HEK293 (cell line): ENCODE results near the gene RSPH1.
A peak's percentile ranks its signal among the peaks of the same experiment; 100 is the strongest.
"Not testable (repeated sequence)": the region's sequence is repeated elsewhere in the genome, so short reads cannot be mapped to it uniquely, and the experiment has no call there.

Source experiments
- CTCF ChIA-PET: fragments of 350-600 bp; formaldehyde crosslinking; extraction: SDS; loops from one replicate; lab custom pipeline; 2021; ENCODE audit warnings: antibody characterized with exemption; lab: Yijun Ruan, JAX
- POLR2A ChIA-PET: fragments of 300-600 bp; formaldehyde crosslinking; extraction: SDS; loops from one replicate; lab custom pipeline; 2020; ENCODE audit warnings: antibody characterized with exemption, inconsistent platforms; lab: Yijun Ruan, JAX
- H3K27ac ChIP-seq: fragments of 200-500 bp; sonication (Bioruptor generic); 2 replicates; pipeline ENCODE4 v1.5.1; 2014; ENCODE audit warnings: low read depth, low read length, control low read depth, inconsistent platforms; ENCODE audit errors: extremely low read depth
- H3K36me3 ChIP-seq, 2 experiments: fragments of 200-500 bp in 1 of 2; sonication (Bioruptor generic) in 1 of 2; 1 replicate in 1 of 2; 2 replicates in 1 of 2; pipeline ENCODE4 v1.5.1; 2014 to 2017; ENCODE audit warnings: inconsistent platforms in 2 of 2, low read length in 2 of 2; ENCODE audit not compliant: control insufficient read depth in 2 of 2, insufficient read depth in 1 of 2
- H3K4me1 ChIP-seq: fragments of 200-500 bp; sonication (Bioruptor generic); 2 replicates; pipeline ENCODE4 v1.5.1; 2014; ENCODE audit warnings: mild to moderate bottlenecking, low read length, inconsistent platforms; ENCODE audit not compliant: control insufficient read depth, insufficient read depth
- H3K4me3 ChIP-seq: 2 replicates; pipeline ENCODE4 v1.5.1; 2011; ENCODE audit warnings: low read depth, mild to moderate bottlenecking, control low read depth, low read length, moderate library complexity
- H3K9me3 ChIP-seq: fragments of 200-500 bp; sonication (Bioruptor generic); 2 replicates; pipeline ENCODE4 v1.5.1; 2014; ENCODE audit warnings: low read depth, low read length, inconsistent platforms; ENCODE audit not compliant: control insufficient read depth, insufficient read depth
- AEBP2 ChIP-seq: fragments of 450-650 bp; formaldehyde crosslinking; IDR thresholded peaks from 2 replicates; pipeline ENCODE4 v1.5.1; 2016; ENCODE audit warnings: missing biosample characterization, missing genetic modification characterization, borderline replicate concordance
- HOXA7 ChIP-seq: sonication (generic); formaldehyde crosslinking; IDR thresholded peaks from 2 replicates; pipeline ENCODE4 v1.8.1; 2022; ENCODE audit warnings: missing genetic modification reagents, borderline replicate concordance
- OSR2 ChIP-seq: fragments of 450-650 bp; formaldehyde crosslinking; IDR thresholded peaks from 2 replicates; pipeline ENCODE4 v1.5.1; 2016; ENCODE audit warnings: missing biosample characterization, missing genetic modification characterization
- REST ChIP-seq: fragments of 450-650 bp; formaldehyde crosslinking; IDR thresholded peaks from 2 replicates; pipeline ENCODE4 v1.5.1; 2016; ENCODE audit warnings: missing biosample characterization, missing genetic modification characterization
- SETDB1 ChIP-seq: IDR thresholded peaks from one replicate; pipeline ENCODE4 v1.6.1; 2017; ENCODE audit warnings: mild to moderate bottlenecking, low read length, moderate library complexity, mixed read lengths; ENCODE audit not compliant: insufficient read length
- ZBTB20 ChIP-seq: fragments of 450-650 bp; formaldehyde crosslinking; IDR thresholded peaks from 2 replicates; pipeline ENCODE4 v1.5.1; 2016; ENCODE audit warnings: missing biosample characterization, missing genetic modification characterization
- ZBTB49 ChIP-seq: fragments of 450-650 bp; formaldehyde crosslinking; IDR thresholded peaks from 2 replicates; pipeline ENCODE4 v1.5.1; 2016; ENCODE audit warnings: missing biosample characterization, missing genetic modification characterization, low read depth
- ZFP3 ChIP-seq: fragments of 450-650 bp; formaldehyde crosslinking; IDR thresholded peaks from 2 replicates; pipeline ENCODE4 v1.5.1; 2016; ENCODE audit warnings: low read depth, missing biosample characterization, missing genetic modification characterization
- ZNF121 ChIP-seq: fragments of 450-650 bp; formaldehyde crosslinking; IDR thresholded peaks from 2 replicates; pipeline ENCODE4 v1.5.1; 2016; ENCODE audit warnings: missing biosample characterization, missing genetic modification characterization
- ZNF140 ChIP-seq: fragments of 450-650 bp; formaldehyde crosslinking; IDR thresholded peaks from 2 replicates; pipeline ENCODE4 v1.5.1; 2016; ENCODE audit warnings: missing biosample characterization, missing genetic modification characterization
- ZNF2 ChIP-seq: fragments of 450-650 bp; formaldehyde crosslinking; IDR thresholded peaks from 2 replicates; pipeline ENCODE4 v1.5.1; 2016; ENCODE audit warnings: missing biosample characterization, missing genetic modification characterization
- ZNF211 ChIP-seq: fragments of 450-650 bp; formaldehyde crosslinking; IDR thresholded peaks from 2 replicates; pipeline ENCODE4 v1.5.1; 2016; ENCODE audit warnings: low read depth, missing biosample characterization, missing genetic modification characterization
- ZNF223 ChIP-seq: fragments of 450-650 bp; formaldehyde crosslinking; IDR thresholded peaks from 2 replicates; pipeline ENCODE4 v1.5.1; 2016; ENCODE audit warnings: missing biosample characterization, missing genetic modification characterization
- ZNF292 ChIP-seq: fragments of 450-650 bp; formaldehyde crosslinking; IDR thresholded peaks from 2 replicates; pipeline ENCODE4 v1.5.1; 2016; ENCODE audit warnings: low read depth, missing biosample characterization, missing genetic modification characterization, borderline replicate concordance
- ZNF335 ChIP-seq: fragments of 450-650 bp; formaldehyde crosslinking; conservative IDR thresholded peaks from 2 replicates; pipeline ENCODE4 v1.5.1; 2016; ENCODE audit warnings: missing biosample characterization, missing genetic modification characterization
- ZNF341 ChIP-seq: fragments of 450-650 bp; formaldehyde crosslinking; IDR thresholded peaks from 2 replicates; pipeline ENCODE4; 2016; ENCODE audit warnings: low read depth, missing biosample characterization, missing genetic modification characterization
- ZNF366 ChIP-seq: fragments of 450-650 bp; formaldehyde crosslinking; conservative IDR thresholded peaks from 2 replicates; pipeline ENCODE4 v1.5.1; 2016; ENCODE audit warnings: missing biosample characterization, missing genetic modification characterization
- ZNF600 ChIP-seq: fragments of 450-650 bp; formaldehyde crosslinking; IDR thresholded peaks from 2 replicates; pipeline ENCODE4 v1.5.1; 2016; ENCODE audit warnings: missing biosample characterization, missing genetic modification characterization
- ZNF639 ChIP-seq: fragments of 450-650 bp; formaldehyde crosslinking; IDR thresholded peaks from 2 replicates; pipeline ENCODE4 v1.5.1; 2016; ENCODE audit warnings: missing biosample characterization, missing genetic modification characterization
- ZNF658 ChIP-seq: fragments of 450-650 bp; formaldehyde crosslinking; IDR thresholded peaks from 2 replicates; pipeline ENCODE4; 2016; ENCODE audit warnings: missing biosample characterization, missing genetic modification characterization
- ZNF692 ChIP-seq: fragments of 450-650 bp; formaldehyde crosslinking; IDR thresholded peaks from 2 replicates; pipeline ENCODE4 v1.5.1; 2016; ENCODE audit warnings: missing biosample characterization, missing genetic modification characterization
- ZNF76 ChIP-seq: fragments of 450-650 bp; formaldehyde crosslinking; IDR thresholded peaks from 2 replicates; pipeline ENCODE4; 2016; ENCODE audit warnings: low read depth, missing biosample characterization, missing genetic modification characterization, borderline replicate concordance
- ZSCAN16 ChIP-seq: fragments of 450-650 bp; formaldehyde crosslinking; IDR thresholded peaks from 2 replicates; pipeline ENCODE4 v1.5.1; 2016; ENCODE audit warnings: missing biosample characterization, missing genetic modification characterization

RSPH1 gene

GRCh38 chr21:42471206-42471605 lies 24.8 kb downstream of the RSPH1 start:
- Histone ChIP-seq H3K36me3 (no peaks in the 10 kb centered on the region), H3K4me3 (no peak overlapping the region), H3K9me3 (no peaks in the 10 kb centered on the region), H3K4me1 (peaks cover 17% of the 10 kb centered on the region), H3K27ac (no peak overlapping the region)
- ChIA-PET POLR2A (no interaction called here), CTCF (no interaction called here)
- TF ChIP-seq ZBTB49 (no peak), ZNF140 (tag by site-specific recombination) (no peak), SETDB1 (no peak), ZBTB20 (tag by site-specific recombination) (no peak), AEBP2 (tag by site-specific recombination) (no peak), ZSCAN16 (tag by site-specific recombination) (no peak), ZNF292 (tag by site-specific recombination) (no peak), ZNF223 (tag by site-specific recombination) (no peak), ZNF366 (tag by site-specific recombination) (no peak), ZNF692 (tag by site-specific recombination) (no peak), HOXA7 (CRISPR knock-in tag) (no peak), OSR2 (no peak), ZNF600 (tag by site-specific recombination) (no peak), ZNF211 (tag by site-specific recombination) (no peak)

GRCh38 chr21:42469726-42470125 lies 26.3 kb downstream of the RSPH1 start:
- H3K4me3 ChIP-seq, CTCF ChIA-PET, H3K36me3 ChIP-seq, H3K27ac ChIP-seq, H3K9me3 ChIP-seq, POLR2A ChIA-PET: not testable (repeated sequence)
- H3K4me1 ChIP-seq = peaks cover 17% of the 10 kb centered on the region
- peak; percentile 94 for TF ChIP-seq ZNF121

- Histone ChIP-seq H3K36me3 (no peaks in the 10 kb centered on the region), H3K9me3 (no peaks in the 10 kb centered on the region), H3K4me3 (no peak overlapping the region), H3K4me1 (peaks cover 17% of the 10 kb centered on the region), H3K27ac (no peak overlapping the region; the same call in 1 of the 2 replicates)
- CTCF ChIA-PET = interaction anchor here (0.6 kb wide), 1 partner anchor 161 kb away, joined by 3 read pairs; no protein-coding TSS in a partner anchor
- POLR2A ChIA-PET = no interaction called here
- TF ChIP-seq ZNF341 (tag by site-specific recombination) (no peak), ZNF639 (tag by site-specific recombination) (no peak), ZNF658 (tag by site-specific recombination) (no peak), ZNF76 (tag by site-specific recombination) (no peak), ZNF2 (no peak), ZFP3 (tag by site-specific recombination) (no peak), REST (tag by site-specific recombination) (no peak), ZNF335 (tag by site-specific recombination) (no peak), ZSCAN16 (tag by site-specific recombination) (no peak)
Observed at GRCh38 chr21:42469272-42469671, 26.8 kb downstream of the RSPH1 start.
